TTC549 (cell line): ENCODE measurements around the gene MYL4.
"Not testable (repeated sequence)": the region's sequence is repeated elsewhere in the genome, so short reads cannot be mapped to it uniquely, and the experiment has no call there.

ENCODE experiments used
- FAIRE-seq: peaks from 2 replicates; lab custom pipeline; 2012; peaks lifted over from hg19 to GRCh38; lab: Jason Lieb, UNC

MYL4 gene

GRCh38 chr17:47208744-47209488 is at the start of gene MYL4:
Gene MYL4 (plus strand): TSS chr17:47209348. CDS start chr17:47209423, 75 bp downstream.
- FAIRE-seq: no peak

- no peak for FAIRE-seq
Measured at GRCh38 chr17:47162013-47162622, 47.0 kb upstream of the MYL4 start.

- FAIRE-seq: no peak
Measured at GRCh38 chr17:47164263-47164662, 44.9 kb upstream of the MYL4 start.

GRCh38 chr17:47165137-47165536 is 44.0 kb upstream of the MYL4 start:
- no peak for FAIRE-seq

- FAIRE-seq: not testable (repeated sequence)
Measured at GRCh38 chr17:47166854-47167253, 42.3 kb upstream of the MYL4 start.

- FAIRE-seq: not testable (repeated sequence)
Measured at GRCh38 chr17:47168896-47169295, 40.3 kb upstream of the MYL4 start.

GRCh38 chr17:47170710-47171109 is 38.4 kb upstream of the MYL4 start:
- FAIRE-seq: no peak

- FAIRE-seq: no peak
Measured at GRCh38 chr17:47172696-47173565, 36.2 kb upstream of the MYL4 start.

GRCh38 chr17:47174823-47175222 is 34.3 kb upstream of the MYL4 start:
- FAIRE-seq: not testable (repeated sequence)

- FAIRE-seq: no peak
Measured at GRCh38 chr17:47176389-47176826, 32.7 kb upstream of the MYL4 start.

GRCh38 chr17:47177261-47177660 is 31.9 kb upstream of the MYL4 start:
- no peak for FAIRE-seq

- no peak for FAIRE-seq
Measured at GRCh38 chr17:47179141-47179540, 30.0 kb upstream of the MYL4 start.

GRCh38 chr17:47180337-47180736 is 28.8 kb upstream of the MYL4 start:
- FAIRE-seq: no peak

GRCh38 chr17:47180988-47181387 is 28.2 kb upstream of the MYL4 start:
- FAIRE-seq: not testable (repeated sequence)

- FAIRE-seq: no peak
Measured at GRCh38 chr17:47184681-47185080, 24.5 kb upstream of the MYL4 start.

- no peak for FAIRE-seq
Measured at GRCh38 chr17:47188271-47188875, 20.8 kb upstream of the MYL4 start.

- FAIRE-seq: peak; percentile 93
Measured at GRCh38 chr17:47188876-47189731, 20.0 kb upstream of the MYL4 start, which contains the start of gene CDC27. Gene CDC27 (minus strand): TSS chr17:47189295. CDS start chr17:47189172, 123 bp downstream.

- FAIRE-seq: no peak
Measured at GRCh38 chr17:47189732-47190237, 19.4 kb upstream of the MYL4 start.

- FAIRE-seq: no peak
Measured at GRCh38 chr17:47190243-47190642, 18.9 kb upstream of the MYL4 start.

GRCh38 chr17:47190770-47191169 is 18.4 kb upstream of the MYL4 start:
- FAIRE-seq: no peak

- FAIRE-seq: no peak
Measured at GRCh38 chr17:47192554-47192953, 16.6 kb upstream of the MYL4 start.
